Endothelial cell of umbilical vein (primary cell): Measurements from ENCODE around the gene CNOT6. TPM values are rescaled to one million over a fixed set of nuclear protein-coding genes. Genes with fewer than 3 reads are reported as not detected.

Experiments
- BruUV-seq: library from RNA; stranded (reverse); fragments of 400-500 nt; replicated peaks from 2 replicates; lab custom pipeline; 2021; lab: Mats Ljungman, UMichigan
- CTCF ChIA-PET: fragments of 300-600, 350-600 bp; sonication (Branson Sonifier 250); formaldehyde crosslinking; loops from one replicate; lab custom pipeline; 2021; ENCODE audit warnings: antibody characterized with exemption, inconsistent platforms; lab: Charles Lee
- POLR2A ChIA-PET: fragments of 300-600, 350-600 bp; sonication (Branson Sonifier 250); formaldehyde crosslinking; loops from one replicate; lab custom pipeline; 2021; ENCODE audit warnings: antibody characterized with exemption, inconsistent platforms; lab: Charles Lee
- DNase-seq: peaks from one replicate; pipeline ENCODE4 v3.0.0-alpha.2; 2011; ENCODE audit warnings: low read depth, low spot score
- FAIRE-seq: peaks from 2 replicates; lab custom pipeline; 2011; peaks lifted over from hg19 to GRCh38; lab: Jason Lieb, UNC
- H2AFZ ChIP-seq: 2 replicates; pipeline ENCODE4 v1.6.0; 2012; ENCODE audit warnings: low read depth, low read length, control low read depth, inconsistent platforms
- H3K27ac ChIP-seq: 2 replicates; pipeline ENCODE4 v1.5.1; 2011; ENCODE audit warnings: low read depth, mild to moderate bottlenecking, control low read depth, low read length, moderate library complexity; ENCODE audit not compliant: insufficient read depth
- H3K27me3 ChIP-seq, 2 experiments: 2 replicates each; pipeline versions ENCODE4 v1.6.0 to v1.6.1; 2011; ENCODE audit warnings: low read length in 2 of 2, mixed read lengths in 1 of 2; ENCODE audit not compliant: control insufficient read depth in 2 of 2, insufficient read depth in 2 of 2
- H3K36me3 ChIP-seq, 2 experiments: 2 replicates in 1 of 2; 3 replicates in 1 of 2; pipeline ENCODE4 v1.5.1; 2011; ENCODE audit warnings: low read length in 2 of 2, mild to moderate bottlenecking in 1 of 2, moderate library complexity in 1 of 2; ENCODE audit not compliant: control insufficient read depth in 2 of 2, insufficient read depth in 2 of 2; ENCODE audit errors: extremely low read depth in 1 of 2
- H3K4me1 ChIP-seq: 3 replicates; pipeline ENCODE4 v1.5.1; 2011; ENCODE audit warnings: mild to moderate bottlenecking, low read length; ENCODE audit not compliant: control insufficient read depth, insufficient read depth; ENCODE audit errors: extremely low read depth
- H3K4me2 ChIP-seq: 2 replicates; pipeline ENCODE4 v1.6.1; 2011; ENCODE audit warnings: low read length, control low read depth, mixed read lengths; ENCODE audit not compliant: insufficient read depth
- H3K4me3 ChIP-seq, 3 experiments: fragments of 200-600 bp in 1 of 3; sonication (generic), shearing (Covaris generic) in 1 of 3; replicated peaks in 1 of 3; 2 replicates each; pipeline ENCODE4 v1.5.1; 2011 to 2016; ENCODE audit warnings: control low read depth in 3 of 3, low read length in 3 of 3, mild to moderate bottlenecking in 2 of 3, inconsistent platforms in 1 of 3, low read depth in 1 of 3, moderate library complexity in 1 of 3; ENCODE audit not compliant: insufficient read depth in 1 of 3
- H3K79me2 ChIP-seq: 2 replicates; pipeline ENCODE4 v1.6.0; 2012; ENCODE audit warnings: low read length, inconsistent platforms; ENCODE audit not compliant: control insufficient read depth, insufficient read depth
- H3K9ac ChIP-seq: replicated peaks from 2 replicates; pipeline ENCODE3; 2011; ENCODE audit warnings: low read length, control low read depth; ENCODE audit not compliant: insufficient read depth; ENCODE audit errors: extremely low read depth
- H3K9me1 ChIP-seq: replicated peaks from 3 replicates; pipeline ENCODE4 v1.6.0; 2011; ENCODE audit warnings: mild to moderate bottlenecking, low read length; ENCODE audit not compliant: control insufficient read depth, insufficient read depth; ENCODE audit errors: extremely low read depth
- H3K9me3 ChIP-seq: replicated peaks from 2 replicates; pipeline ENCODE4 v1.5.1; 2012; ENCODE audit warnings: low read length, inconsistent platforms; ENCODE audit not compliant: control insufficient read depth, insufficient read depth
- H4K20me1 ChIP-seq: replicated peaks from 2 replicates; pipeline ENCODE3; 2011; ENCODE audit warnings: mild to moderate bottlenecking, low read length; ENCODE audit not compliant: control insufficient read depth, insufficient read depth; ENCODE audit errors: extremely low read depth
- EZH2 ChIP-seq: IDR thresholded peaks from 2 replicates; pipeline ENCODE4 v1.6.1; 2012; ENCODE audit warnings: borderline replicate concordance, low read depth, mild to moderate bottlenecking, moderate library complexity, low read length, inconsistent platforms; ENCODE audit not compliant: severe bottlenecking
- FOS ChIP-seq: IDR thresholded peaks from 2 replicates; pipeline ENCODE4 v1.6.1; 2011; ENCODE audit warnings: mild to moderate bottlenecking, low read length, moderate library complexity, borderline replicate concordance; ENCODE audit not compliant: insufficient read depth
- GATA2 ChIP-seq: IDR thresholded peaks from 2 replicates; pipeline ENCODE4 v1.7.0; 2011; ENCODE audit warnings: low read depth, mild to moderate bottlenecking, moderate library complexity, mixed read lengths, low read length; ENCODE audit not compliant: insufficient read length, insufficient read depth
- JUN ChIP-seq: IDR thresholded peaks from 2 replicates; pipeline ENCODE4 v1.6.1; 2011; ENCODE audit warnings: borderline replicate concordance, low read depth; ENCODE audit not compliant: insufficient read length, insufficient read depth
- MYC ChIP-seq: IDR thresholded peaks from one replicate; pipeline ENCODE4 v1.6.1; 2011; ENCODE audit warnings: mild to moderate bottlenecking, low read depth, low read length
- POLR2AphosphoS5 ChIP-seq: IDR thresholded peaks from 2 replicates; pipeline ENCODE4 v1.6.1; 2012; ENCODE audit warnings: low read depth, mild to moderate bottlenecking, control low read depth, low read length, moderate library complexity; ENCODE audit not compliant: insufficient read depth
- dilution Hi-C: fragments of 300-500 bp; cut with MboI; formaldehyde crosslinking; loops from one replicate; pipeline ENCODE4 v1.15.0; 2019; ENCODE audit warnings: low sequenced_read_pairs; ENCODE audit not compliant: extremely low pct_ligation_motif_present
- intact Hi-C: fragments of 100-400 bp; cut with micrococcal nuclease; formaldehyde crosslinking; loops from one replicate; pipeline ENCODE4 v1.10.0; 2022
- polyA plus RNA-seq, 4 experiments: library from polyadenylated mRNA; depleted of rRNA in 3 of 4; stranded (reverse) in 3 of 4; unstranded in 1 of 4; fragments of >200 nt; gene quantifications; 2 replicates each; pipeline versions ENCODE4 v1.2.1 to v1.2.3, GENCODE V29; 2011 to 2012; ENCODE audit warnings: missing spikeins in 1 of 4
- total RNA-seq: library from RNA; stranded (reverse); gene quantifications from 2 replicates; pipeline ENCODE4 v1.2.3, GENCODE V29; 2021

The CNOT6 gene
- total and polyA plus RNA-seq, 2 donors (not counting 3 experiments of a cell fraction or from before 2014, with no cell fraction given), result 9.2 to 33.8 TPM

GRCh38 chr5:180600554-180601041, 106.4 kb downstream of the CNOT6 start:
- ChIA-PET CTCF (interaction anchor here (0.6 kb wide), 1 partner anchor 47 kb away, joined by 3 read pairs; no protein-coding TSS in a partner anchor), POLR2A (no interaction called here)
- Histone ChIP-seq H3K4me1 (peaks cover 3% of the 10 kb centered on the region), H3K9me1 (no peaks in the 10 kb centered on the region), H3K9ac (no peak overlapping the region), H3K4me2 (no peak overlapping the region), H3K27me3 (no peaks in the 10 kb centered on the region), H3K36me3 (no peaks in the 10 kb centered on the region), H3K4me3 (no peak overlapping the region), H4K20me1 (no peaks in the 10 kb centered on the region), H2AFZ (no peak overlapping the region), H3K27ac (no peak overlapping the region), H3K79me2 (no peaks in the 10 kb centered on the region), H3K9me3 (no peaks in the 10 kb centered on the region)
- intact Hi-C loops, result no loop called here
- TF ChIP-seq FOS, result no peak
- no peak for TF ChIP-seq MYC
- TF ChIP-seq EZH2, result no peak
- no peak for TF ChIP-seq GATA2
- TF ChIP-seq JUN, result no peak
- TF ChIP-seq POLR2AphosphoS5, result no peak
- DNase-seq (no peak), FAIRE-seq (no peak)
- BruUV-seq, result no TSS peak
- dilution Hi-C loops, result no loop called here
